Loucy (cell line): ENCODE results near the gene P2RY2.
"Not testable (repeated sequence)": the region's sequence is repeated elsewhere in the genome, so short reads cannot be mapped to it uniquely, and the experiment has no call there.

ENCODE experiments used
- H2AFZ ChIP-seq: fragments of 200-600 bp; sonication (generic); 2 replicates; pipeline ENCODE4 v1.6.0; 2016; ENCODE audit warnings: antibody characterized with exemption, mild to moderate bottlenecking, low read length, moderate library complexity
- H3F3A ChIP-seq: fragments of 200-600 bp; 2 replicates; pipeline ENCODE4 v1.6.0; 2016; ENCODE audit warnings: antibody characterized with exemption, low read depth, mild to moderate bottlenecking
- H3K27me3 ChIP-seq: fragments of 200-600 bp; sonication (generic); 2 replicates; pipeline ENCODE4 v1.6.1; 2014; ENCODE audit warnings: low read length, mild to moderate bottlenecking; ENCODE audit not compliant: insufficient read depth, poor library complexity, severe bottlenecking
- H3K36me3 ChIP-seq: fragments of 200-600 bp; sonication (generic); 2 replicates; pipeline ENCODE4 v1.6.1; 2016; ENCODE audit warnings: low read length; ENCODE audit not compliant: insufficient read depth
- H3K4me1 ChIP-seq: fragments of 200-600 bp; sonication (generic); 2 replicates; pipeline ENCODE4 v1.5.1; 2014; ENCODE audit warnings: low read length, mild to moderate bottlenecking; ENCODE audit not compliant: insufficient read depth, poor library complexity, severe bottlenecking
- H3K4me2 ChIP-seq: fragments of 200-600 bp; sonication (generic); 2 replicates; pipeline ENCODE4 v1.6.0; 2014; ENCODE audit warnings: antibody characterized with exemption, low read length, low read depth, mild to moderate bottlenecking; ENCODE audit not compliant: poor library complexity, severe bottlenecking
- H3K4me3 ChIP-seq: fragments of 200-600 bp; sonication (generic); 2 replicates; pipeline ENCODE4 v1.5.1; 2014; ENCODE audit warnings: low read length, mild to moderate bottlenecking, mixed read lengths; ENCODE audit not compliant: poor library complexity, severe bottlenecking
- H3K79me2 ChIP-seq: fragments of 200-600 bp; sonication (generic); 2 replicates; pipeline ENCODE4 v1.6.1; 2014; ENCODE audit warnings: low read length; ENCODE audit not compliant: insufficient read depth
- H3K9ac ChIP-seq: fragments of 200-600 bp; sonication (generic); 2 replicates; pipeline ENCODE4 v1.6.0; 2014; ENCODE audit warnings: mild to moderate bottlenecking, low read depth, low read length, moderate library complexity; ENCODE audit not compliant: poor library complexity, severe bottlenecking
- H3K9me2 ChIP-seq: fragments of 200-600 bp; sonication (generic); replicated peaks from 2 replicates; pipeline ENCODE4 v1.6.1; 2016; ENCODE audit warnings: low read depth, low read length, mixed read lengths
- H3K9me3 ChIP-seq: fragments of 200-600 bp; sonication (generic); 2 replicates; pipeline ENCODE4 v1.6.1; 2014; ENCODE audit warnings: mild to moderate bottlenecking, antibody characterized with exemption, low read length, low read depth; ENCODE audit not compliant: insufficient read depth
- H4K20me1 ChIP-seq: fragments of 200-600 bp; sonication (generic); 2 replicates; pipeline ENCODE4 v1.6.0; 2014; ENCODE audit warnings: antibody characterized with exemption, low read length, mild to moderate bottlenecking; ENCODE audit not compliant: insufficient read depth, poor library complexity, severe bottlenecking
- EZH2phosphoT487 ChIP-seq: fragments of 200-600 bp; IDR thresholded peaks from 2 replicates; pipeline ENCODE4 v1.6.1; 2018; ENCODE audit warnings: antibody characterized with exemption, mild to moderate bottlenecking, moderate library complexity, borderline replicate concordance
- TF ChIP-seq, protein P1 (sequence below): fragments of 200-600 bp; sonication (generic); conservative IDR thresholded peaks from 2 replicates; pipeline ENCODE4 v1.5.1; 2014; ENCODE audit warnings: mild to moderate bottlenecking, antibody characterized with exemption, low read length

The P2RY2 gene

DNA sequence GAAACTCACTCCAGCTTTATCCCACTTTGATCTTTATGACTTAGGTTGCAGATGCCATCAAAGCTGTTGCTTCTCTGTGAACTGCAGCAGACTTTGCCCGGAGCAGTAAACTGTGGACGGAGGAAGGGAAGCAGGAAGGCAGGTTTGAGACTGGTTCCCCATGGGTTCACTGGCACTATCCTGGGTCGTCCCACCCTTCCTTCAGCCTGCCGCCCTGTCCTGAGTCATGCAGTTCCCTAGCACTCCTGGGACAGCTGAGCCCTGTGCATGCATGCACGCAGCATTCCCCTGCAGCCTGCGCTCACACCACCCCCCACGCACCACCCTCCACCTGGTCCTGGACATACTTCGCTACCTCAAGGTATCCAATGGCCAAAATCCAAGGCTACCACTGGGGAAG lies 23.5 kb upstream of the P2RY2 start:
- Histone ChIP-seq H3K79me2 (no peaks in the 10 kb centered on the region), H4K20me1 (no peaks in the 10 kb centered on the region), H3K27me3 (no peaks in the 10 kb centered on the region), H2AFZ (no peak overlapping the region), H3K9ac (no peak overlapping the region), H3F3A (no peaks in the 10 kb centered on the region), H3K4me3 (no peak overlapping the region), H3K9me2 (no peaks in the 10 kb centered on the region), H3K4me2 (no peak overlapping the region), H3K36me3 (no peaks in the 10 kb centered on the region), H3K4me1 (no peaks in the 10 kb centered on the region), H3K9me3 (no peaks in the 10 kb centered on the region)
- no peak for TF ChIP-seq EZH2phosphoT487

DNA sequence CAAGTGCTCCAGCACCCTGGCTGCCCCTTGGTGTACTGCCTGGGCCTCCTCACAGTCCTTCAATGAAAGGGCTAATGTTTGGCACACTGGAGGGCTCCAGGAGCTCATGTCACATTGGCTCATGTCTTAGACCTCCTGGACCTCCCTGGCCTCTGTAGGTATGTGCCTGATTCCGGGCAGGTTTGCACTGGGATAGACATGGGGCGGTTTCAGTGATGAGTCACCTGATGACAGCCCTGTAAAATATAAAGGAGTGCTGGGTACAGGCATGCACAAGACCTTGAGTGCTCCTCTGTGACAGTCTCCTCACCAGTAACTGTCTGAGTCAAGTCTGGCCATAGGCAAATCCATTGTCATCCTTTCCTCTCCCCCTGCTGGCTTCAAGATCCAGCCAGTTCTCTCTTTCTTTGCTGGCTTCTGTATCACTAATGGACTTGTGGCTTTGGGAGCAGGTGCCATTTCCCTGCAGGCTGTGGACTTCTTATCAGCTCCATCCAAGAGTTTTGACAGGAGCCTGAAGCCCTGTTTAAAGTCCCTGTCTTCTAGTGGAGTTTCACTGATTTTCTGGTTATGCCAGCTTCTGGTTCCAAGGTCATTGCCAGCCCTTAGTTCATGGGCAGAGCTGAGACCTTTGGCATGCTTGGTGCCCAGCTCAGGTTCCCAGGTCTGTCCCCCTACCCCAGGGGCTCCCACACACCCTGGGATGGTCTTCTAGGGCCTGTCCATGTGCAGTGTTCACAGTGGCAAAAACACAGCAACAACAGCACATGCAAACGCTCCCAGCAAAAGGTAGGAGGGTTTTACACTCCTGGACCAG lies 22.7 kb upstream of the P2RY2 start:
- Histone ChIP-seq H3K4me1 (no peaks in the 10 kb centered on the region), H3K27me3 (no peaks in the 10 kb centered on the region), H3K4me2 (no peak overlapping the region), H3K4me3 (no peak overlapping the region), H3K9me2 (no peaks in the 10 kb centered on the region), H3K9ac (no peak overlapping the region), H3K79me2 (no peaks in the 10 kb centered on the region), H3K36me3 (no peaks in the 10 kb centered on the region), H3F3A (no peaks in the 10 kb centered on the region), H2AFZ (no peak overlapping the region), H3K9me3 (no peaks in the 10 kb centered on the region), H4K20me1 (no peaks in the 10 kb centered on the region)
- TF ChIP-seq, protein P1, sequence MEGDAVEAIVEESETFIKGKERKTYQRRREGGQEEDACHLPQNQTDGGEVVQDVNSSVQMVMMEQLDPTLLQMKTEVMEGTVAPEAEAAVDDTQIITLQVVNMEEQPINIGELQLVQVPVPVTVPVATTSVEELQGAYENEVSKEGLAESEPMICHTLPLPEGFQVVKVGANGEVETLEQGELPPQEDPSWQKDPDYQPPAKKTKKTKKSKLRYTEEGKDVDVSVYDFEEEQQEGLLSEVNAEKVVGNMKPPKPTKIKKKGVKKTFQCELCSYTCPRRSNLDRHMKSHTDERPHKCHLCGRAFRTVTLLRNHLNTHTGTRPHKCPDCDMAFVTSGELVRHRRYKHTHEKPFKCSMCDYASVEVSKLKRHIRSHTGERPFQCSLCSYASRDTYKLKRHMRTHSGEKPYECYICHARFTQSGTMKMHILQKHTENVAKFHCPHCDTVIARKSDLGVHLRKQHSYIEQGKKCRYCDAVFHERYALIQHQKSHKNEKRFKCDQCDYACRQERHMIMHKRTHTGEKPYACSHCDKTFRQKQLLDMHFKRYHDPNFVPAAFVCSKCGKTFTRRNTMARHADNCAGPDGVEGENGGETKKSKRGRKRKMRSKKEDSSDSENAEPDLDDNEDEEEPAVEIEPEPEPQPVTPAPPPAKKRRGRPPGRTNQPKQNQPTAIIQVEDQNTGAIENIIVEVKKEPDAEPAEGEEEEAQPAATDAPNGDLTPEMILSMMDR = no peak
- TF ChIP-seq EZH2phosphoT487 = no peak

DNA sequence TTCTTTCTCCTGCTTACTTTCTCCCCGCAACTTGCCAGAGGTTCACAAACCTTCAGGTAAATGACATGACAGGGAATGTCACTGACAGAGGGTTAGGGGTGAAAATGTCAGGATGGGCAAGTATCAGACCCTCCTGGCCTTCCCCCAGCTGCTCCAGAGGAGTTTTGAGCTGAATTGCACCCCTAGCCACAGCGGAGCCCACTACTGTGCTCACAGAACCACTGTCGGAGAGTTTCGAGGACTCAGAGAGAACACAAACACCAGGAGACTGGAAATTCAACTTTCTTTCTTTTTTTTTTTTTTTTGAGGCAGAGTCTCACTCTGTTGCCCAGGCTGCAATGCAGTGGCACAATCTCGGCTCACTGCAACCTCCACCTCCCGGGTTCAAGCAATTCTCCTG lies 21.5 kb upstream of the P2RY2 start:
- Histone ChIP-seq H3K9me2 (no peaks in the 10 kb centered on the region), H3K4me2 (no peak overlapping the region), H3K36me3 (no peaks in the 10 kb centered on the region), H3K9me3 (no peaks in the 10 kb centered on the region), H3K9ac (no peak overlapping the region), H3K4me3 (no peak overlapping the region), H3F3A (no peaks in the 10 kb centered on the region), H4K20me1 (no peaks in the 10 kb centered on the region), H3K4me1 (no peaks in the 10 kb centered on the region), H2AFZ (no peak overlapping the region), H3K27me3 (no peaks in the 10 kb centered on the region), H3K79me2 (no peaks in the 10 kb centered on the region)
- TF ChIP-seq, protein P1 = no peak
- TF ChIP-seq EZH2phosphoT487 = no peak

DNA sequence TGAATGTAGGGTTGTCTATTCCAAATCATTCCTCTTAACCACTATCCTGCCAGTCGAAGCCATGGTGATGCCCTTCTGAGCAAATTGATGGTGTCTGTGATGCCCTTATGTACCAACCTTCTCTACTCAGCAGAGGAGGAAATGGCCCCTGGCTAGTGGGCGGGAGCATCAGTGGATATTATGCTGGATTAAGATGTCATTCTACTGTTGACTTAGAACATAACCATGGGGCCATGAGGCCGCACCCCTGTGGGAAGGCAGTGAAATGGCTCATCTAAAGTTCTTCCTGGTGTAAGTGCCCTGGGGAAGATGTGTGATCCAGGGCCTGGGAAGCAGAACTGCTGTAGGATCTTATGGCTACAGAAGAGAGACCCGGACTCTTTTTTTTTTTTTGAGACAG lies 20.7 kb upstream of the P2RY2 start:
- Histone ChIP-seq H3K4me3 (no peak overlapping the region), H2AFZ (no peak overlapping the region), H3K9me2 (no peaks in the 10 kb centered on the region), H3K27me3 (no peaks in the 10 kb centered on the region), H3K79me2 (no peaks in the 10 kb centered on the region), H3K36me3 (no peaks in the 10 kb centered on the region), H3F3A (no peaks in the 10 kb centered on the region), H3K4me1 (no peaks in the 10 kb centered on the region), H3K9me3 (no peaks in the 10 kb centered on the region), H3K9ac (no peak overlapping the region), H3K4me2 (no peak overlapping the region), H4K20me1 (no peaks in the 10 kb centered on the region)
- no peak for TF ChIP-seq EZH2phosphoT487

DNA sequence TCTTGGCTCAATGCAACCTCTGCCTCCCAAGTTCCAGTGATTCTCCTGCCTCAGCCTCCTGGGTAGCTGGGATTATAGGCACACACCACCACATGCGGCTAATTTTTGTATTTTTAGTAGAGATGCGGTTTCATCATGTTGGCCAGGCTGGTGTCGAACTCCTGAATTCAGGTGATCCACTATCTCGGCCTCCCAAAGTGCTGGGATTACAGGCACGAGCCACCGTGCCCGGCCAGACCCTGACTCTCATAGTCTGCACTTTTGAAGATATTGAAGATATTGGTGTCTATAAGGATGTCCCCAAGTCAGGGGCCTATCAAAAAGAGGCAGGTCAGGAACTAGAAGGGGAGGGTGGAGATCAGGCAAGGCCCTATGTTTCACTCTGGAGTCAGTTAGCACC lies 20.3 kb upstream of the P2RY2 start:
- not testable (repeated sequence) for H3K4me1 ChIP-seq, H3K9me2 ChIP-seq, H3F3A ChIP-seq, H3K9ac ChIP-seq, H3K9me3 ChIP-seq, H3K4me3 ChIP-seq, H4K20me1 ChIP-seq, H3K4me2 ChIP-seq, H3K79me2 ChIP-seq, H2AFZ ChIP-seq, H3K27me3 ChIP-seq, H3K36me3 ChIP-seq
